B cell (primary cell): ENCODE measurements around the gene SPINK2. TPM values are rescaled to one million over a fixed set of nuclear protein-coding genes. Genes with fewer than 3 reads are reported as not detected.

Source experiments
- ATAC-seq: fragments of 200-7000 bp; cut with Tn5 transposase; one replicate; pipeline ENCODE4 v1.10.0; 2021; ENCODE audit warnings: low read depth, mild to moderate bottlenecking, moderate number of reproducible peaks, moderate library complexity
- CTCF ChIA-PET: fragments of 350-600 bp; sonication (Branson Sonifier 250); formaldehyde crosslinking; loops from one replicate; lab custom pipeline; 2021; ENCODE audit warnings: antibody characterized with exemption, inconsistent platforms; lab: Charles Lee
- POLR2A ChIA-PET: fragments of 350-600 bp; sonication (Branson Sonifier 250); formaldehyde crosslinking; loops from one replicate; lab custom pipeline; 2021; ENCODE audit warnings: antibody characterized with exemption; lab: Charles Lee
- DNase-seq: peaks from one replicate; pipeline ENCODE4 v3.0.0; 2013
- H2AFZ ChIP-seq: 2 replicates; pipeline ENCODE4 v1.6.1; 2012; ENCODE audit warnings: mild to moderate bottlenecking, low read depth, low read length; ENCODE audit not compliant: insufficient read depth, poor library complexity, severe bottlenecking
- H3K27ac ChIP-seq, 2 donors: 1 replicate in 1 of 2; 2 replicates in 1 of 2; pipeline ENCODE4 v1.5.1; 2012 to 2013; ENCODE audit warnings: low read length in 2 of 2, mild to moderate bottlenecking in 2 of 2, moderate library complexity in 1 of 2
- H3K27me3 ChIP-seq, 4 experiments: fragments of 200-600 bp in 1 of 4; sonication (generic) in 1 of 4; replicated peaks in 1 of 4; 1 replicate in 2 of 4; 2 replicates in 2 of 4; pipeline versions ENCODE4 v1.6.1 to v1.7.0; 2013 to 2016; ENCODE audit warnings: low read length in 3 of 4, mild to moderate bottlenecking in 2 of 4, mixed read lengths in 1 of 4, moderate library complexity in 1 of 4; ENCODE audit not compliant: insufficient read depth in 4 of 4, control insufficient read depth in 3 of 4; ENCODE audit errors: control extremely low read depth in 1 of 4
- H3K36me3 ChIP-seq, 2 experiments: replicated peaks in 1 of 2; 1 replicate in 1 of 2; 2 replicates in 1 of 2; pipeline versions ENCODE4 v1.6.1 to v1.7.1; 2013; ENCODE audit warnings: low read length in 1 of 2; ENCODE audit not compliant: insufficient read depth in 2 of 2, control insufficient read depth in 1 of 2; ENCODE audit errors: control extremely low read depth in 1 of 2, extremely low read depth in 1 of 2
- H3K4me1 ChIP-seq, 2 donors: fragments of 200-600 bp in 1 of 2; sonication (generic) in 1 of 2; 1 replicate in 1 of 2; 2 replicates in 1 of 2; pipeline versions ENCODE4 v1.5.1 to v1.6.1; 2013 to 2017; ENCODE audit warnings: low read length in 2 of 2; ENCODE audit not compliant: control insufficient read depth in 2 of 2, insufficient read depth in 2 of 2
- H3K4me2 ChIP-seq: replicated peaks from 2 replicates; pipeline ENCODE3; 2012; ENCODE audit warnings: mild to moderate bottlenecking, low read depth, low read length; ENCODE audit not compliant: poor library complexity, severe bottlenecking
- H3K4me3 ChIP-seq, 5 experiments: fragments of 200-600 bp in 1 of 5; sonication (generic) in 1 of 5; 1 replicate in 3 of 5; 2 replicates in 2 of 5; pipeline versions ENCODE4 v1.5.1 to v1.7.0; 2011 to 2016; ENCODE audit warnings: low read length in 4 of 5, mild to moderate bottlenecking in 4 of 5, low read depth in 2 of 5, control low read depth in 1 of 5, moderate library complexity in 1 of 5; ENCODE audit not compliant: insufficient read depth in 1 of 5; ENCODE audit errors: control extremely low read depth in 1 of 5, extremely low read depth in 1 of 5
- H3K79me2 ChIP-seq: fragments of 200-600 bp; sonication (generic); one replicate; pipeline ENCODE4 v1.6.0; 2016; ENCODE audit warnings: low read length; ENCODE audit not compliant: control insufficient read depth, insufficient read depth
- H3K9ac ChIP-seq: fragments of 200-600 bp; sonication (generic); 2 replicates; pipeline ENCODE4 v1.6.1; 2017; ENCODE audit warnings: mild to moderate bottlenecking, low read length, moderate library complexity
- H3K9me3 ChIP-seq, 3 donors: one replicate each; pipeline versions ENCODE4 v1.6.1 to v1.7.1; 2013; ENCODE audit warnings: low read length in 2 of 3; ENCODE audit not compliant: control insufficient read depth in 2 of 3, insufficient read depth in 1 of 3; ENCODE audit errors: control extremely low read depth in 1 of 3
- H4K20me1 ChIP-seq: 2 replicates; pipeline ENCODE4 v1.6.0; 2012; ENCODE audit warnings: mild to moderate bottlenecking, low read length; ENCODE audit not compliant: insufficient read depth, control insufficient read depth, poor library complexity, severe bottlenecking
- H3K27ac Mint-ChIP-seq: one replicate; pipeline ENCODE4 v1.8.0; 2021; ENCODE audit warnings: mixed read lengths
- H3K27me3 Mint-ChIP-seq: one replicate; pipeline ENCODE4 v1.8.0; 2021; ENCODE audit warnings: mixed read lengths
- H3K4me1 Mint-ChIP-seq: one replicate; pipeline ENCODE4 v1.8.0; 2021; ENCODE audit warnings: mixed read lengths
- H3K4me3 Mint-ChIP-seq: one replicate; pipeline ENCODE4 v1.8.0; 2021; ENCODE audit warnings: mixed read lengths
- H3K9me3 Mint-ChIP-seq: one replicate; pipeline ENCODE4 v1.8.0; 2022; ENCODE audit warnings: mixed read lengths; ENCODE audit not compliant: insufficient read depth
- EZH2 ChIP-seq: IDR thresholded peaks from 2 replicates; pipeline ENCODE4 v1.6.1; 2012; ENCODE audit warnings: borderline replicate concordance, low read depth, mild to moderate bottlenecking, moderate library complexity, low read length; ENCODE audit not compliant: insufficient read depth, poor library complexity, severe bottlenecking
- WGBS: methylation state at CpG from one replicate; pipeline ENCODE4 v1.1.5; 2013; ENCODE audit warnings: missing lambda C conversion rate; ENCODE audit not compliant: insufficient coverage; 5-methylcytosine and 5-hydroxymethylcytosine counted together
- intact Hi-C: fragments of 100-400 bp; cut with micrococcal nuclease; formaldehyde crosslinking; loops from one replicate; pipeline ENCODE4 v1.10.0; 2022
- polyA plus RNA-seq: library from polyadenylated mRNA; depleted of rRNA; stranded (reverse); fragments of >200 nt; gene quantifications from 2 replicates; pipeline ENCODE4 v1.2.3, GENCODE V29; 2012
- total RNA-seq, 2 donors: library from RNA; stranded (reverse); fragments of 120-200 nt in 1 of 2; gene quantifications; 1 replicate in 1 of 2; 2 replicates in 1 of 2; pipeline versions ENCODE4 v1.2.3 to v1.2.4, GENCODE V29; 2013 to 2022
- TF ChIP-seq, protein P1 (sequence below): fragments of 200-600 bp; IDR thresholded peaks from one replicate; pipeline ENCODE4 v1.8.0; 2022; ENCODE audit warnings: antibody characterized with exemption, mild to moderate bottlenecking

Gene SPINK2
- total and polyA plus RNA-seq, 2 donors (not counting 1 experiment from before 2014, with no cell fraction given), result 0.94 to 4.9 TPM

- no peak overlapping the region for H3K27ac Mint-ChIP-seq
Measured at GRCh38 chr4:56828784-56829535, 7.5 kb upstream of the SPINK2 start.

More at GRCh38 chr4:56828784-56829535, 7.5 kb upstream of the SPINK2 start:
- Mint-ChIP-seq H3K4me1 (no peaks in the 10 kb centered on the region), H3K9me3 (no peaks in the 10 kb centered on the region), H3K27me3 (no peaks in the 10 kb centered on the region), H3K4me3 (no peak overlapping the region)
- TF ChIP-seq EZH2, result no peak
- TF ChIP-seq, protein P1, sequence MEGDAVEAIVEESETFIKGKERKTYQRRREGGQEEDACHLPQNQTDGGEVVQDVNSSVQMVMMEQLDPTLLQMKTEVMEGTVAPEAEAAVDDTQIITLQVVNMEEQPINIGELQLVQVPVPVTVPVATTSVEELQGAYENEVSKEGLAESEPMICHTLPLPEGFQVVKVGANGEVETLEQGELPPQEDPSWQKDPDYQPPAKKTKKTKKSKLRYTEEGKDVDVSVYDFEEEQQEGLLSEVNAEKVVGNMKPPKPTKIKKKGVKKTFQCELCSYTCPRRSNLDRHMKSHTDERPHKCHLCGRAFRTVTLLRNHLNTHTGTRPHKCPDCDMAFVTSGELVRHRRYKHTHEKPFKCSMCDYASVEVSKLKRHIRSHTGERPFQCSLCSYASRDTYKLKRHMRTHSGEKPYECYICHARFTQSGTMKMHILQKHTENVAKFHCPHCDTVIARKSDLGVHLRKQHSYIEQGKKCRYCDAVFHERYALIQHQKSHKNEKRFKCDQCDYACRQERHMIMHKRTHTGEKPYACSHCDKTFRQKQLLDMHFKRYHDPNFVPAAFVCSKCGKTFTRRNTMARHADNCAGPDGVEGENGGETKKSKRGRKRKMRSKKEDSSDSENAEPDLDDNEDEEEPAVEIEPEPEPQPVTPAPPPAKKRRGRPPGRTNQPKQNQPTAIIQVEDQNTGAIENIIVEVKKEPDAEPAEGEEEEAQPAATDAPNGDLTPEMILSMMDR, result no peak
- ChIA-PET CTCF (interaction anchor here (0.6 to 1.6 kb wide), 3 partner anchors 9 to 134 kb away, joined by 3 to 5 read pairs (median 3); no protein-coding TSS in a partner anchor), POLR2A (no interaction called here)
- DNase-seq, result no peak
- H3K36me3 ChIP-seq, result no peaks in the 10 kb centered on the region
- no peaks in the 10 kb centered on the region for H3K4me1 ChIP-seq
- intact Hi-C loops, result no loop called here
- no peak for ATAC-seq
- no peak overlapping the region for H3K9ac ChIP-seq
- H3K9me3 ChIP-seq, result no peaks in the 10 kb centered on the region
- H3K27me3 ChIP-seq, result no peaks in the 10 kb centered on the region
- no peaks in the 10 kb centered on the region for H4K20me1 ChIP-seq
- no CpG with 5 or more reads among the region's 1 CpG for WGBS
- no peak overlapping the region for H3K27ac ChIP-seq
- H2AFZ ChIP-seq, result no peak overlapping the region
- H3K4me2 ChIP-seq, result no peak overlapping the region
- H3K4me3 ChIP-seq, result no peak overlapping the region
- H3K79me2 ChIP-seq, result no peaks in the 10 kb centered on the region
